Muscle layer of colon (tissue), 2 donors: ENCODE measurements around the gene TCEAL1.
A peak's percentile ranks its signal among the peaks of the same experiment; 100 is the strongest.

ENCODE experiments used
- H3K27ac ChIP-seq: one replicate; pipeline ENCODE4 v1.7.0; 2013; ENCODE audit warnings: low read depth, mild to moderate bottlenecking, low read length, moderate library complexity
- H3K27me3 ChIP-seq, 2 donors: one replicate each; pipeline ENCODE4 v1.7.0; 2013; ENCODE audit warnings: low read length in 2 of 2, mild to moderate bottlenecking in 2 of 2; ENCODE audit not compliant: insufficient read depth in 2 of 2, control insufficient read depth in 1 of 2
- H3K36me3 ChIP-seq: one replicate; pipeline ENCODE4 v1.7.0; 2013; ENCODE audit warnings: mild to moderate bottlenecking, low read length; ENCODE audit not compliant: insufficient read depth
- H3K4me1 ChIP-seq: one replicate; pipeline ENCODE4 v1.7.0; 2013; ENCODE audit warnings: mild to moderate bottlenecking, low read length; ENCODE audit not compliant: insufficient read depth
- H3K4me3 ChIP-seq, 2 donors: one replicate each; pipeline ENCODE4 v1.7.0; 2013; ENCODE audit warnings: low read length in 2 of 2, low read depth in 1 of 2, mild to moderate bottlenecking in 1 of 2, moderate library complexity in 1 of 2
- H3K9ac ChIP-seq: one replicate; pipeline ENCODE4 v1.7.0; 2013; ENCODE audit warnings: low read length
- H3K9me3 ChIP-seq: one replicate; pipeline ENCODE4 v1.7.0; 2013; ENCODE audit warnings: mild to moderate bottlenecking, low read length
- donor health status: abdominal sarcoma.
- donor health status: Adenocarcinoma of cecum.

Gene TCEAL1

GRCh38 chrX:103663981-103664762, 35.4 kb downstream of the TCEAL1 start:
- H3K27ac ChIP-seq = no peak overlapping the region
- no peaks in the 10 kb centered on the region for H3K4me1 ChIP-seq
- H3K27me3 ChIP-seq = peaks cover 0 to 10% of the 10 kb centered on the region in 2 donors
- peak overlapping the region in 1 of 2 donors; percentile 30 for H3K4me3 ChIP-seq
- H3K36me3 ChIP-seq = no peaks in the 10 kb centered on the region
- H3K9ac ChIP-seq = no peak overlapping the region
- no peaks in the 10 kb centered on the region for H3K9me3 ChIP-seq

- Histone ChIP-seq H3K9me3 (no peaks in the 10 kb centered on the region), H3K9ac (no peak overlapping the region), H3K27ac (no peak overlapping the region), H3K36me3 (no peaks in the 10 kb centered on the region), H3K27me3 (peaks cover 0 to 10% of the 10 kb centered on the region in 2 donors), H3K4me1 (no peaks in the 10 kb centered on the region), H3K4me3 (no peak overlapping the region)
Observed at GRCh38 chrX:103666202-103667107, 37.7 kb downstream of the TCEAL1 start.

- no peak overlapping the region for H3K4me3 ChIP-seq
- no peaks in the 10 kb centered on the region for H3K36me3 ChIP-seq
- no peaks in the 10 kb centered on the region for H3K4me1 ChIP-seq
- H3K27me3 ChIP-seq = no peaks in the 10 kb centered on the region
- no peaks in the 10 kb centered on the region for H3K9me3 ChIP-seq
- H3K27ac ChIP-seq = no peak overlapping the region
- no peak overlapping the region for H3K9ac ChIP-seq
Observed at GRCh38 chrX:103669745-103670144, 41.0 kb downstream of the TCEAL1 start.

- H3K4me3 ChIP-seq = no peak overlapping the region
- H3K9ac ChIP-seq = no peak overlapping the region
- H3K27me3 ChIP-seq = no peaks in the 10 kb centered on the region
- H3K9me3 ChIP-seq = no peaks in the 10 kb centered on the region
- no peaks in the 10 kb centered on the region for H3K4me1 ChIP-seq
- H3K27ac ChIP-seq = no peak overlapping the region
- H3K36me3 ChIP-seq = peaks cover 14% of the 10 kb centered on the region
Observed at GRCh38 chrX:103674531-103675454, 46.0 kb downstream of the TCEAL1 start.

- H3K4me3 ChIP-seq = no peak overlapping the region
- no peaks in the 10 kb centered on the region for H3K9me3 ChIP-seq
- H3K27me3 ChIP-seq = no peaks in the 10 kb centered on the region
- H3K36me3 ChIP-seq = peaks cover 19% of the 10 kb centered on the region
- H3K27ac ChIP-seq = no peak overlapping the region
- no peaks in the 10 kb centered on the region for H3K4me1 ChIP-seq
- H3K9ac ChIP-seq = no peak overlapping the region
Observed at GRCh38 chrX:103678199-103678993, 49.6 kb downstream of the TCEAL1 start.
